Measurements from ENCODE around the gene OTX1.
A peak's percentile ranks its signal among the peaks of the same experiment; 100 is the strongest.
"Not testable (repeated sequence)": the region's sequence is repeated elsewhere in the genome, so short reads cannot be mapped to it uniquely, and the experiment has no call there.

Gene OTX1

DNA sequence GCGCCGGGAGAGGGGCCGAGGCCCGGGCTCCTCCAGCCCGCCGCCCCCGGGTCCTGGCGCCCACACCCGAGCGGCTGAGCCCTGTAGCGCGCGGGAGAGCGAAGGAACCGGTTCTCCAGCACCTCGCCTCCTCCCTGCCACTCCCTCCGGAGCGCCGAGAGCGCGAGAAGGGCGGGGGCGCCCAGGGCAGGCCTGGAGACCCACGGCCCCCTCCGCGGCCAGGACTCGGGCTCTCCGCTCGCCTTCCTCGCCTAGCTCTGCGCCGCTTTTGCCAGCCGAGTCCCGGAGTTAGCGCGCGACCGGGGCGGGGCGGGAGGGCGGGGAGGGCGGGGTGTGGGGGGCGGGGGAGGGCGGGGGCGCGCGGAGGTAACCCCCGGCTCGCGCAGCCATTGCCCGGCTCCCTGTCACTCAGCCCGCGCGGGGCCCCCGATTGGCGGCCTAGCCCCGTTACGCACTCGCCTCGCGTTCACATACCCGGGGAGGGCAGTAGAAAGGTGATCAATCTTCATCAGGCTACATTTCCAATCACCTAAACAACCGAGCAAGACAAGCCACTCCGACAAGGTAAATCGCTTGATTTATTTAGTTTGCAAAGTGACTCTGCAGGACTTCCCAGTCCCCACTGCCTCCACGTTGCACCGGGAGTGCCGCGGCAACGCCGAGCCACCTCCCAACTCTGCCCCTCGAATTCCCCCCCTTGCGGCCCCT is at the start of gene OTX1:
Gene OTX1 (plus strand): TSS at position 497 of the 708 bp plus-strand sequence. CDS start 2,161 bp downstream, outside the sequence.
- DNase-seq, result peak; percentile 63

GRCh38 chr2:63001576-63001975 is 49.1 kb upstream of the OTX1 start:
- no peak for DNase-seq

DNA sequence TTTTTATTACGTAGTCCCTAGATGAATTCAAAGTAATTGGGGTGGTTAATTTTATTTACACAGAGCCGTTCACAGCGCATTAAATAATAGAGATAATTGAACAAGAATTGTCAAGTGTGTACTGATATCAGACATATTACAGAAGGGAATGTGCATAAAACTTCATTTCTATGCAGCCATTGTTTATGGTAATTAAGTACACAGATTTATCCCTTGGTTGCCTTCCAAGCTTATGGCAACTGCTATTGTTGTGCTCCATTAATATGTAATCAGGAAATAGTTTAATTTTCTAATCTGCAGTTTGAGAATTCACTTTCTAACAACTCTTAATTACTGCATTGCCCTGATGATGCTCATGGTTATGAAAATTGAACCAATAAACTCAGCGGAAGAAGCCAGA is 47.3 kb upstream of the OTX1 start:
- no peak for DNase-seq

GRCh38 chr2:63007813-63008458 is 42.7 kb upstream of the OTX1 start:
- no peak for DNase-seq

DNA sequence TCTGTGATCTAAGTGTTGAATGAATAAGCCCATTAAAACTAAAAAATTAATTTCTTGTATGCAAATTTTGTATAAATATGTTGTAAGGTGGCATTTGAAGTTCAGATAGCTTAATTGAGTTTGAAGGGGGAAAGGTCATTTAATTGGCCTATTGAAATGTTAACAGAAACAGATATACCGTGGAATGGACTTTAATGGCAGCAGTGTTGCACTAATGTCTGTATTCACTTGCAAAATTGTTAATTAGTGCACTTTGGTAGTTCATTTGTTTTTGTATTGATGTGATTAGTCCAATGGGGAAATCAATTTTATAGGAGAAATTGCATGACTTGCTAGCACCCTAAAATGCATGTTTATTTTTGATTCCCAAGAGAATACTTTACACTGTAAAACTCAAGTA is 41.8 kb upstream of the OTX1 start:
- no peak for DNase-seq

DNA sequence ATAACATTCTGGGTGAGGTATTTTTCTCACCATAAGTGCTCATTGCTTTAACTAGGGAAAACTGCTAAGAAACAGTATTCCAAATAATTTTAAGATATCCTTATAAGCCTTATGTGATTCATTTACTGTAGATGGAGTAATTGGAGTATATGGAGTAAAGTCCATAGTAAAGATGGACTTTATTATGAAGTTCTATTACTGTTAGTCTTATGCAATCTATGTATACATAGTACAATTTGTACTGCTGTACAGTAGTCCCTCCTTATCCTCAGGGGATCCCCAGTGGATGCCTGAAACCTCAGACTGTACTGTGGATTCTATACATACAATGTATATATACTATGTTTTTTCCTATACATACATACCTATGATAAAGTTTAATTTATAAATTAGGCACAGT is 41.1 kb upstream of the OTX1 start:
- no peak for DNase-seq

GRCh38 chr2:63012541-63012940 is 38.1 kb upstream of the OTX1 start:
- DNase-seq, result no peak

GRCh38 chr2:63013438-63013837 is 37.2 kb upstream of the OTX1 start:
- no peak for DNase-seq

- DNase-seq, result no peak
These were observed 35.2 kb upstream of the OTX1 start for GRCh38 chr2:63015389-63015788.

- DNase-seq, result no peak
These were observed 32.2 kb upstream of the OTX1 start for GRCh38 chr2:63018439-63018838.

GRCh38 chr2:63019686-63020085 is 30.9 kb upstream of the OTX1 start:
- DNase-seq, result not testable (repeated sequence)

DNA sequence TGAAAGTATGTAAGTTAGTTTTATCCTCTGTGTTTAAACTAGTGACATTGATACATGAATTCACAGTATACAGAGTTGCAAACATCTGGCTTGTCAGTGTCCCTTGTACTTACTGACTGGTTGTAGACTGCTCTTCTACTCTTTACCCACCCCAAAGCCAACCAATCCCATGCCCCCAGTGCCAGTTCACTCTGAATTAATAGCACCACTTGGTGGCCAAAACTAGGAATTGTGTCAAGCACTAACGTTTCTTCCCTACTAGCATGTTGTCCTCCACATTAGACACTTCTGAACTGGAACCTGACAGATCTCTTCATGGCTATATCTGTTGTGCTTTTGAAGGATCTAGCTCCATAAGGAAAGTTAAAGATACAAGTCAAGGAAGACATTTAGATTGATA is 27.2 kb upstream of the OTX1 start:
- no peak for DNase-seq

DNA sequence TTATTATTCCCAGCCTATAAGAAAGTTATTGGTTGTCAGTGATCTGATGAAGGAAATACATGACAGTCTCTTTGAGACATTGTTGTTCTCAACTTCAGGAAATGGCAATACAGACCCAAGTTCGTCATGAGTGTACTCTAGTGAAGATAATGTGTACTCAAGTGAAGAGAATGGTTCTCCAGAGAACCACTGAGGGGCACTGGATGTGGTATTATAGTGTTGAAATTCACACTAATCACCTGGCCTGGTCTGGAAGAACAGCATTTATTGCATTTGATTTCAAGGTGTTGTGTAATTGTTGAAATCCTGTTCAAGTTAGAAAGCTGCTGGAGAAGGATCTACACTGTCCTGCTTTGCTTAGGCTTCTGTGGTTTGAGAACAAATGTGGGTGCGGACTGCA is 23.4 kb upstream of the OTX1 start:
- no peak for DNase-seq

- DNase-seq, result no peak
These were observed 21.6 kb upstream of the OTX1 start for GRCh38 chr2:63029058-63029457.

DNA sequence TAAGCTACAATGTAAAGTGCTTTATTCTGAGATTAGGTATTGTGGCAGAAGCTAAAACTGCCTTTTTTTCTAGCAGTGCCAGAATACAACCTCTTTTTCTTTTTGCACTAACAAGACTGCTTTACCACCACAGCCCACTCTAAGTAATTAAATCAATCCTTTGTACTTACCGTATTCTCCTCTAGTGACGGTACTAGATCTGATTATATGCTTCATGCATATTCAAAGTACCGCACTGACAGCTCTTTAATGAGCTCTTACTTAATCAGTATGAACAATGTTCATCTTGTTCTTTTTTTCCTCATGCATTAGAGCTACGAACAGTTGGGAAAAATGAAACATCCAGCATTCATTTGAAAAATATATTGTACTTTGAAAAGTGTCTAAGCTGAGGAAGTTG is 16.1 kb upstream of the OTX1 start:
- no peak for DNase-seq

DNA sequence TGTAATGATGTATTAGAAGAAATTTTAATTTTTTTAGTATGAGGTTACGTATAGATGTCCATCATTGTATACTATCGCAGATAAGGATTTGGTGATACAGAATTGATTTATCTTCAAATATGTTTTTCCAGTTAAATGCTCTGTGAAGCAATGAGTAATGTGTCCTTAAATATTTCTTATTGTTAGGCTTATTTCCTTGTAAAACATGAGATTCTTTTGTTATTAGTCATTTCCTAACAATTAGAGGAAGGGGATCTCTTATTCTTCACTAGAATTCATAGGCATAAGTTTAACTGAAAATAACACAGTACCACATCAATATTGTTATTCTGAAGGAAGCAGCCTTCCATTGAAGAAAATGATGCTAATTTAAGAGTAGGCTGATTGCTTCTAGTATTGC is 15.5 kb upstream of the OTX1 start:
- no peak for DNase-seq

DNA sequence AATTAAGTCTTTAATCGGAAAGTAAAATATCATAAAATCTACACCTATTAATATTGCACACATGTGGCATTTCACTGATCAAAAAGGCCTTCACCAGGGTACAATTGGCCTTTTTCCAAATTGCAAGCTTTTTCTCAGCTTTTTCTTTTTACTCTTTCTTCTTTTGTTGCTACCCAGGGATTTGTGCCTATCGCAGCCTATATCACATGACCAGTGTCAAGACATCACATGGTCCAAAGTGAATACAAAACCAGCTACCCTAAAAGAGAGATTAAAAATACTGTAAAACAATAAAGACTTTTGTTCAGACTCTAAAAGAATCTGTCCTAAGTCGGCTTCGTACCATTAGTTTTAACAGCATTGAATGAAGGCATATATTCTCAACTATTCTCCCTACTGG is 15.0 kb upstream of the OTX1 start:
- no peak for DNase-seq

GRCh38 chr2:63038034-63038433 is 12.6 kb upstream of the OTX1 start:
- DNase-seq, result no peak

- no peak for DNase-seq
These were observed 10.0 kb upstream of the OTX1 start for GRCh38 chr2:63040586-63040985.

GRCh38 chr2:63041592-63041991 is 9.0 kb upstream of the OTX1 start:
- DNase-seq, result no peak

GRCh38 chr2:63044362-63045327 is 6.0 kb upstream of the OTX1 start:
- no peak for DNase-seq

GRCh38 chr2:63046552-63046951 is 4.1 kb upstream of the OTX1 start:
- DNase-seq, result no peak

- no peak for DNase-seq
These were observed 3.7 kb upstream of the OTX1 start for GRCh38 chr2:63046961-63047320.
